GM23338 (cell line): ENCODE results near the gene MAP4K4. TPM values are rescaled to one million over a fixed set of nuclear protein-coding genes. Genes with fewer than 3 reads are reported as not detected.

Experiments used
- ATAC-seq: fragments of 200-7000 bp; cut with Tn5 transposase; 3 replicates; pipeline ENCODE4 v1.9.1; 2020
- DNase-seq: peaks from one replicate; pipeline ENCODE4 v3.0.0-alpha.2; 2015; ENCODE audit warnings: low spot score
- H2AFZ ChIP-seq: fragments of 200-600 bp; sonication (generic); 2 replicates; pipeline ENCODE4 v1.8.0; 2016; ENCODE audit warnings: antibody characterized with exemption, mild to moderate bottlenecking, moderate library complexity
- H3F3A ChIP-seq: fragments of 200-600 bp; sonication (generic); replicated peaks from 2 replicates; pipeline ENCODE4 v1.8.0; 2017; ENCODE audit warnings: antibody characterized with exemption, mixed run types, low read depth
- H3K27ac ChIP-seq: fragments of 200-600 bp; sonication (generic); 2 replicates; pipeline ENCODE4 v1.6.1; 2016; ENCODE audit warnings: low read depth
- H3K27me3 ChIP-seq: fragments of 200-600 bp; sonication (generic); 2 replicates; pipeline ENCODE4 v1.8.0; 2016; ENCODE audit warnings: mild to moderate bottlenecking, mixed run types, moderate library complexity; ENCODE audit not compliant: insufficient read depth
- H3K36me3 ChIP-seq: fragments of 200-600 bp; sonication (generic); 2 replicates; pipeline ENCODE4 v1.8.0; 2016; ENCODE audit warnings: mild to moderate bottlenecking; ENCODE audit not compliant: insufficient read depth
- H3K4me1 ChIP-seq: fragments of 200-600 bp; sonication (generic); 2 replicates; pipeline ENCODE4 v1.8.0; 2016; ENCODE audit warnings: mild to moderate bottlenecking, moderate library complexity; ENCODE audit not compliant: insufficient read depth
- H3K4me2 ChIP-seq: fragments of 200-600 bp; sonication (generic); 2 replicates; pipeline ENCODE4 v1.7.1; 2017; ENCODE audit warnings: mixed run types
- H3K4me3 ChIP-seq: fragments of 200-600 bp; sonication (generic); 2 replicates; pipeline ENCODE4 v1.6.1; 2016; ENCODE audit warnings: mixed run types
- H3K79me2 ChIP-seq: fragments of 200-600 bp; sonication (generic); replicated peaks from 2 replicates; pipeline ENCODE4 v1.8.0; 2017; ENCODE audit warnings: mild to moderate bottlenecking; ENCODE audit not compliant: insufficient read depth
- H3K9me2 ChIP-seq: fragments of 200-600 bp; sonication (generic); 2 replicates; pipeline ENCODE4 v1.8.0; 2017; ENCODE audit not compliant: insufficient read depth
- H4K20me1 ChIP-seq: fragments of 200-600 bp; sonication (generic); replicated peaks from 2 replicates; pipeline ENCODE4 v1.8.0; 2017; ENCODE audit warnings: mild to moderate bottlenecking; ENCODE audit not compliant: insufficient read depth
- H3K27ac Mint-ChIP-seq: 2 replicates; pipeline ENCODE4 v1.8.0; 2020; ENCODE audit warnings: inconsistent platforms, mild to moderate bottlenecking, moderate library complexity, mixed read lengths
- H3K27me3 Mint-ChIP-seq: 3 replicates; pipeline ENCODE4 v1.8.0; 2022; ENCODE audit warnings: low read depth, mild to moderate bottlenecking, moderate library complexity, mixed read lengths, inconsistent platforms; ENCODE audit not compliant: insufficient read depth, poor library complexity
- H3K36me3 Mint-ChIP-seq: 3 replicates; pipeline ENCODE4 v1.8.0; 2021; ENCODE audit warnings: low read depth, mild to moderate bottlenecking, inconsistent platforms, moderate library complexity, mixed read lengths
- H3K4me1 Mint-ChIP-seq: 3 replicates; pipeline ENCODE4 v1.8.0; 2020; ENCODE audit warnings: mild to moderate bottlenecking, inconsistent platforms, mixed read lengths
- H3K4me3 Mint-ChIP-seq: 3 replicates; pipeline ENCODE4 v1.8.0; 2021; ENCODE audit warnings: moderate library complexity, mild to moderate bottlenecking, inconsistent platforms, mixed read lengths
- H3K9me3 Mint-ChIP-seq: 3 replicates; pipeline ENCODE4 v1.8.0; 2020; ENCODE audit warnings: moderate library complexity, mild to moderate bottlenecking, inconsistent platforms, mixed read lengths
- CREB1 ChIP-seq: fragments of 250-450 bp; sonication (Bioruptor Pico); IDR thresholded peaks from 2 replicates; pipeline ENCODE4 v1.5.0; 2020; ENCODE audit warnings: low read depth, mild to moderate bottlenecking, moderate library complexity
- EZH2 ChIP-seq: fragments of 200-600 bp; sonication (generic); IDR thresholded peaks from one replicate; pipeline ENCODE4 v1.8.0; 2017; ENCODE audit warnings: antibody characterized with exemption, mild to moderate bottlenecking, low read depth; ENCODE audit not compliant: unreplicated experiment
- EZH2phosphoT487 ChIP-seq: fragments of 200-600 bp; sonication (generic); IDR thresholded peaks from one replicate; pipeline ENCODE4 v1.8.1; 2018; ENCODE audit warnings: antibody characterized with exemption; ENCODE audit not compliant: unreplicated experiment
- JUNB ChIP-seq: IDR thresholded peaks from one replicate; pipeline ENCODE4 v1.6.1; 2016; ENCODE audit warnings: antibody characterized with exemption; ENCODE audit not compliant: unreplicated experiment
- NANOG ChIP-seq: IDR thresholded peaks from 2 replicates; pipeline ENCODE4 v1.6.1; 2016; ENCODE audit warnings: antibody characterized with exemption, borderline replicate concordance
- POLR2AphosphoS5 ChIP-seq: IDR thresholded peaks from 2 replicates; pipeline ENCODE4 v1.6.1; 2016; ENCODE audit warnings: antibody characterized with exemption, low read depth
- STAT1 ChIP-seq: IDR thresholded peaks from one replicate; pipeline ENCODE4 v1.6.1; 2016; ENCODE audit warnings: antibody characterized with exemption; ENCODE audit not compliant: unreplicated experiment
- ZNF114 ChIP-seq: fragments of 250-450 bp; sonication (Bioruptor Pico); IDR thresholded peaks from 2 replicates; pipeline ENCODE4 v1.5.0; 2020; ENCODE audit warnings: mild to moderate bottlenecking, moderate library complexity
- polyA plus RNA-seq: library from polyadenylated mRNA; unstranded; fragments of >200 nt; fragmentation: Nextera tagmentation; extraction: Ambion mirVana; gene quantifications from 2 replicates; pipeline ENCODE4 v1.2.1, GENCODE V29; 2016
- total RNA-seq: library from RNA; depleted of rRNA; stranded (reverse); fragments of >200 nt; shearing (Covaris generic); gene quantifications from 2 replicates; pipeline ENCODE4 v1.2.3, GENCODE V29; 2014
- TF ChIP-seq, protein P1 (sequence below): IDR thresholded peaks from 2 replicates; pipeline ENCODE4 v1.6.1; 2016; ENCODE audit warnings: antibody characterized with exemption
- TF ChIP-seq, protein P2 (sequence below), 2 experiments: fragments of 200-600 bp in 1 of 2; sonication (generic) in 1 of 2; conservative IDR thresholded peaks; 2 replicates each; pipeline versions ENCODE4 v1.5.1 to v1.6.1; 2016 to 2017; ENCODE audit warnings: antibody characterized with exemption in 2 of 2, low read depth in 2 of 2, mild to moderate bottlenecking in 2 of 2, moderate library complexity in 1 of 2
- TF ChIP-seq, protein P3 (sequence below): IDR thresholded peaks from one replicate; pipeline ENCODE4 v1.6.1; 2018; ENCODE audit warnings: antibody characterized with exemption; ENCODE audit not compliant: unreplicated experiment

The MAP4K4 gene
- total and polyA plus RNA-seq, 2 experiments from 2014 or later, result 34.6 to 99.2 TPM

DNA sequence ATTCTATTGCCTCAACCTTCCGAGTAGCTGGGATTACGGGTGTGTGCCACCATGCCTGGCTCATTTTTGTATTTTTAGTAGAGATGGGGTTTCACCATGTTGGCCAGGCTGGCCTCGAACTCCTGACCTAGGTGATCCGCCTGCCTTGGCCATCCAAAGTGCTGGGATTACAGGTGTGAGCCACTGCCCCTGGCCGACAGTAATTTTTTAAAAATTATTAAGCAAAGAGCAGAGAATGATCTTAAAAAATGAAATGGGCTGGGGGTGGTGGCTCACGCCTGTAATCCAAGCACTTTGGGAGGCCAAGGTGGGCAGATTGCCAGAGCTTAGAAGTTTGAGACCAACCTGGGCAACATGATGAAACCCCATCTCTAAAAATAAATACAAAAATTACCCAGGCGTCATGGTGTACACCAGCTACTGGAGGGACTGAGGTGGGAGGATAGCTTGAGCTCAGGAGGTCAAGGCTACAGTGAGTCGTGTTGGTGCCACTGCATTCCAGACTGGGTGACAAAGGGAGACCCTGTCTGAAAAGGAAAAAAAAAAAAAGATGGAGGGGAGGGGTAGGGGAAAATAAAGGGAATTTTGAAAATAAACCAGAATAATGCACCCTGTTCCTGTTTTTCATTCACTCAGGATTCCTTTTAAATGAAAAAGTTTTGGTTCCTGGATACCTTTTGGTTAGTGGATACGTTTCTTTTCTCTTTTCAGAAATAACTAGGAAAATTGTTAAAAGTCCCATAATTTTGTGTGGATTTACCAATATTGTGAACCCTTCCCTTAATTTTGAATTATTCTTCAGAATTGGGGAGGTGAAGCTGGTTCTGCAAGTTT, 33.9 kb downstream of the MAP4K4 start (continued):
- TF ChIP-seq NANOG (no peak), ZNF114 (CRISPR knock-in tag) (no peak)
- TF ChIP-seq, protein P1, sequence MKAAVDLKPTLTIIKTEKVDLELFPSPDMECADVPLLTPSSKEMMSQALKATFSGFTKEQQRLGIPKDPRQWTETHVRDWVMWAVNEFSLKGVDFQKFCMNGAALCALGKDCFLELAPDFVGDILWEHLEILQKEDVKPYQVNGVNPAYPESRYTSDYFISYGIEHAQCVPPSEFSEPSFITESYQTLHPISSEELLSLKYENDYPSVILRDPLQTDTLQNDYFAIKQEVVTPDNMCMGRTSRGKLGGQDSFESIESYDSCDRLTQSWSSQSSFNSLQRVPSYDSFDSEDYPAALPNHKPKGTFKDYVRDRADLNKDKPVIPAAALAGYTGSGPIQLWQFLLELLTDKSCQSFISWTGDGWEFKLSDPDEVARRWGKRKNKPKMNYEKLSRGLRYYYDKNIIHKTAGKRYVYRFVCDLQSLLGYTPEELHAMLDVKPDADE, result no peak
- TF ChIP-seq, protein P2, sequence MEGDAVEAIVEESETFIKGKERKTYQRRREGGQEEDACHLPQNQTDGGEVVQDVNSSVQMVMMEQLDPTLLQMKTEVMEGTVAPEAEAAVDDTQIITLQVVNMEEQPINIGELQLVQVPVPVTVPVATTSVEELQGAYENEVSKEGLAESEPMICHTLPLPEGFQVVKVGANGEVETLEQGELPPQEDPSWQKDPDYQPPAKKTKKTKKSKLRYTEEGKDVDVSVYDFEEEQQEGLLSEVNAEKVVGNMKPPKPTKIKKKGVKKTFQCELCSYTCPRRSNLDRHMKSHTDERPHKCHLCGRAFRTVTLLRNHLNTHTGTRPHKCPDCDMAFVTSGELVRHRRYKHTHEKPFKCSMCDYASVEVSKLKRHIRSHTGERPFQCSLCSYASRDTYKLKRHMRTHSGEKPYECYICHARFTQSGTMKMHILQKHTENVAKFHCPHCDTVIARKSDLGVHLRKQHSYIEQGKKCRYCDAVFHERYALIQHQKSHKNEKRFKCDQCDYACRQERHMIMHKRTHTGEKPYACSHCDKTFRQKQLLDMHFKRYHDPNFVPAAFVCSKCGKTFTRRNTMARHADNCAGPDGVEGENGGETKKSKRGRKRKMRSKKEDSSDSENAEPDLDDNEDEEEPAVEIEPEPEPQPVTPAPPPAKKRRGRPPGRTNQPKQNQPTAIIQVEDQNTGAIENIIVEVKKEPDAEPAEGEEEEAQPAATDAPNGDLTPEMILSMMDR (conservative IDR thresholded peaks at IDR 0.05; ENCODE audit: low read depth in 2 of 2), result no peak
- TF ChIP-seq, protein P3, sequence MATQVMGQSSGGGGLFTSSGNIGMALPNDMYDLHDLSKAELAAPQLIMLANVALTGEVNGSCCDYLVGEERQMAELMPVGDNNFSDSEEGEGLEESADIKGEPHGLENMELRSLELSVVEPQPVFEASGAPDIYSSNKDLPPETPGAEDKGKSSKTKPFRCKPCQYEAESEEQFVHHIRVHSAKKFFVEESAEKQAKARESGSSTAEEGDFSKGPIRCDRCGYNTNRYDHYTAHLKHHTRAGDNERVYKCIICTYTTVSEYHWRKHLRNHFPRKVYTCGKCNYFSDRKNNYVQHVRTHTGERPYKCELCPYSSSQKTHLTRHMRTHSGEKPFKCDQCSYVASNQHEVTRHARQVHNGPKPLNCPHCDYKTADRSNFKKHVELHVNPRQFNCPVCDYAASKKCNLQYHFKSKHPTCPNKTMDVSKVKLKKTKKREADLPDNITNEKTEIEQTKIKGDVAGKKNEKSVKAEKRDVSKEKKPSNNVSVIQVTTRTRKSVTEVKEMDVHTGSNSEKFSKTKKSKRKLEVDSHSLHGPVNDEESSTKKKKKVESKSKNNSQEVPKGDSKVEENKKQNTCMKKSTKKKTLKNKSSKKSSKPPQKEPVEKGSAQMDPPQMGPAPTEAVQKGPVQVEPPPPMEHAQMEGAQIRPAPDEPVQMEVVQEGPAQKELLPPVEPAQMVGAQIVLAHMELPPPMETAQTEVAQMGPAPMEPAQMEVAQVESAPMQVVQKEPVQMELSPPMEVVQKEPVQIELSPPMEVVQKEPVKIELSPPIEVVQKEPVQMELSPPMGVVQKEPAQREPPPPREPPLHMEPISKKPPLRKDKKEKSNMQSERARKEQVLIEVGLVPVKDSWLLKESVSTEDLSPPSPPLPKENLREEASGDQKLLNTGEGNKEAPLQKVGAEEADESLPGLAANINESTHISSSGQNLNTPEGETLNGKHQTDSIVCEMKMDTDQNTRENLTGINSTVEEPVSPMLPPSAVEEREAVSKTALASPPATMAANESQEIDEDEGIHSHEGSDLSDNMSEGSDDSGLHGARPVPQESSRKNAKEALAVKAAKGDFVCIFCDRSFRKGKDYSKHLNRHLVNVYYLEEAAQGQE, result no peak

DNA sequence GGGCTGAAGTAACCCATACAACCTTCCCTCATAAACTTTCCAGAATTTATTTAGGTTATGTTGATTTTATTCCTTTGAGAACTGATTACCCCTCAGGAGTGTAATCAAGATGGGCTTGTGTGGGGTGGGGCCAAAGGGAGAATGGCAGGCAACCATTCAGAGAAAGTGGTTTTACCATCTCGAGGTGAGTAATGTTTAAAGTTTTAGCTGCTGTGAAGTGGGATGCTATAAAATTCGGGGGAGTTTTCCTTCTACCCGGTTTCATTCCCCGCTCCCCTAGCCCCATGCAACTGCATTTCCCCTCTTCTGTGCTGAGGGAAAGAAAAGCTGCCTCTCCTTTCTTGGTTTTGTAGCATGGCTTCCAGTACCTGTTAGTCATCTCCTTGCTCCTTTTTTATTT, 34.7 kb downstream of the MAP4K4 start:
- Histone ChIP-seq H3K27ac (no peak overlapping the region), H3K79me2 (peaks cover 100% of the 10 kb centered on the region), H3K9me2 (no peaks in the 10 kb centered on the region), H4K20me1 (peaks cover 66% of the 10 kb centered on the region), H3K4me1 (peaks cover 30% of the 10 kb centered on the region), H3K36me3 (no peaks in the 10 kb centered on the region), H3K4me2 (no peak overlapping the region), H2AFZ (no peak overlapping the region), H3K27me3 (no peaks in the 10 kb centered on the region), H3F3A (no peaks in the 10 kb centered on the region), H3K4me3 (no peak overlapping the region)
- Mint-ChIP-seq H3K27me3 (peaks cover 6% of the 10 kb centered on the region), H3K27ac (no peak overlapping the region), H3K4me1 (peaks cover 50% of the 10 kb centered on the region), H3K4me3 (no peak overlapping the region), H3K9me3 (no peaks in the 10 kb centered on the region), H3K36me3 (no peaks in the 10 kb centered on the region; the same call in 2 of the 3 replicates)
- ATAC-seq (no peak), DNase-seq (no peak)
- TF ChIP-seq JUNB (no peak), STAT1 (no peak), POLR2AphosphoS5 (no peak), EZH2 (no peak), ZNF114 (CRISPR knock-in tag) (no peak), EZH2phosphoT487 (no peak), CREB1 (CRISPR knock-in tag) (no peak)
- TF ChIP-seq, protein P2 (conservative IDR thresholded peaks at IDR 0.05; ENCODE audit: low read depth in 2 of 2), result no peak
- TF ChIP-seq, protein P1, result no peak
- TF ChIP-seq, protein P3, result no peak
